Right atrium auricular region (tissue), 2 donors: ENCODE measurements around the gene TAS2R40. TPM values are rescaled to one million over a fixed set of nuclear protein-coding genes. Genes with fewer than 3 reads are reported as not detected.
"Not testable (repeated sequence)": the region's sequence is repeated elsewhere in the genome, so short reads cannot be mapped to it uniquely, and the experiment has no call there.

Experiments used
- DNase-seq: peaks from one replicate; pipeline ENCODE4 v3.0.0-alpha.2; 2019; ENCODE audit warnings: low spot score
- H3K27ac ChIP-seq, 2 donors: fragments of 200-600 bp; sonication (generic); 1 replicate in 1 of 2; 2 replicates in 1 of 2; pipeline ENCODE4 v1.5.1; 2016 to 2019
- H3K27me3 ChIP-seq, 2 donors: fragments of 200-600 bp; sonication (generic); one replicate each; pipeline versions ENCODE4 v1.5.1 to v1.6.0; 2017 to 2019
- H3K36me3 ChIP-seq: fragments of 200-600 bp; sonication (generic); one replicate; pipeline ENCODE4 v1.5.1; 2016
- H3K4me1 ChIP-seq, 2 donors: fragments of 200-600 bp; sonication (generic); one replicate each; pipeline versions ENCODE4 v1.5.1 to v1.6.0; 2017 to 2019
- H3K4me3 ChIP-seq, 2 donors: fragments of 200-600 bp; sonication (generic); 1 replicate in 1 of 2; 2 replicates in 1 of 2; pipeline ENCODE4 v1.5.1; 2017 to 2019; ENCODE audit warnings: mild to moderate bottlenecking in 1 of 2, moderate library complexity in 1 of 2
- H3K9me3 ChIP-seq, 2 donors: fragments of 200-600 bp; sonication (generic); one replicate each; pipeline ENCODE4 v1.5.1; 2019
- total RNA-seq, 2 donors: library from RNA; depleted of rRNA; stranded (reverse); fragments of >200 nt; gene quantifications; one replicate each; pipeline ENCODE4 v1.1.0, GENCODE V29; 2016
- TF ChIP-seq, protein P1 (sequence below), 2 donors: fragments of 200-600 bp; sonication (generic); IDR thresholded peaks; one replicate each; pipeline ENCODE4 v1.5.1; 2019; ENCODE audit warnings: antibody characterized with exemption in 2 of 2

The TAS2R40 gene
- not detected for total RNA-seq

DNA sequence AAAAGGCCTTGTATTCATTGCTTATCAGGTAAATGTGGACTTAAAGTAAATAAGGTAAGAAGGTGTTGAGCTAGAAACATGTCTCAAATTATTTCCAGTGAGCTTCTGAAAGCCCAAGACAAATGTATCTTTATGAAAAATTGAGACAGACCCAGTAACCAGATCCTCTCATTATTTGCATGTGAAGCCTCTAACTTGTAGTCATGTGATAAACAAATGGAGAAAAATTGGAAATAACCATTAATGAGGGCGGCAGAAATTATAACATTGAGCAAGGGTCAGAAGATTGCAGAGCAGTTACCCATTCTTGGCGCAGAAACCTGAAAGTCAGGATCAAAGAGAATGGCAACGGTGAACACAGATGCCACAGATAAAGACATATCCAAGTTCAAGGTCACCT lies at the start of gene TAS2R40:
Gene TAS2R40, plus strand, starts transcription at position 301 of the 400 bp plus-strand sequence. Its CDS starts 42 bp downstream, at position 343.
- no peak within 1 kb of the TSS for H3K27ac ChIP-seq

DNA sequence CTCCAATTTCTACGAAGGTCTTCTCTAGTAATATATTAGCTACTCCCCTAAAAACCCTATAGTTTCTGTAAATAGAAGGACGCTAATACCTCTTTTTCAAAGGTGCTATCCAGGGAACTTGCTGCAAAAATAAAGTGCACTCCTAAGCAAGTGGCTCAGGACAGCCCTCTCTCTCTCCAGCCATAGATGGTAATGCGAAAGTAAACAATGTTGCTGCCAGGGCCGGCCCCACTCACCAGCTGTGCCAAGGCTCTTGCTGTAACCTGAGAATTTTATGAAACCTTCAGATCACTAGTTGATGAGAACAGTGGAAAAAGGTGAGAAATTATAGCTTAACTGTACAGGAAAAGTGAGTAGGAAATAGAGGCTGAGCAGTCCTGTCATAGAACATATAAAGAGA lies 49.5 kb upstream of the TAS2R40 start:
- no peak for DNase-seq
- TF ChIP-seq, protein P1, sequence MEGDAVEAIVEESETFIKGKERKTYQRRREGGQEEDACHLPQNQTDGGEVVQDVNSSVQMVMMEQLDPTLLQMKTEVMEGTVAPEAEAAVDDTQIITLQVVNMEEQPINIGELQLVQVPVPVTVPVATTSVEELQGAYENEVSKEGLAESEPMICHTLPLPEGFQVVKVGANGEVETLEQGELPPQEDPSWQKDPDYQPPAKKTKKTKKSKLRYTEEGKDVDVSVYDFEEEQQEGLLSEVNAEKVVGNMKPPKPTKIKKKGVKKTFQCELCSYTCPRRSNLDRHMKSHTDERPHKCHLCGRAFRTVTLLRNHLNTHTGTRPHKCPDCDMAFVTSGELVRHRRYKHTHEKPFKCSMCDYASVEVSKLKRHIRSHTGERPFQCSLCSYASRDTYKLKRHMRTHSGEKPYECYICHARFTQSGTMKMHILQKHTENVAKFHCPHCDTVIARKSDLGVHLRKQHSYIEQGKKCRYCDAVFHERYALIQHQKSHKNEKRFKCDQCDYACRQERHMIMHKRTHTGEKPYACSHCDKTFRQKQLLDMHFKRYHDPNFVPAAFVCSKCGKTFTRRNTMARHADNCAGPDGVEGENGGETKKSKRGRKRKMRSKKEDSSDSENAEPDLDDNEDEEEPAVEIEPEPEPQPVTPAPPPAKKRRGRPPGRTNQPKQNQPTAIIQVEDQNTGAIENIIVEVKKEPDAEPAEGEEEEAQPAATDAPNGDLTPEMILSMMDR (IDR thresholded peaks at IDR 0.05) = no peak
- Histone ChIP-seq H3K36me3 (no peaks in the 10 kb centered on the region), H3K27me3 (no peaks in the 10 kb centered on the region), H3K27ac (no peak overlapping the region), H3K4me1 (no peaks in the 10 kb centered on the region), H3K9me3 (peaks cover 0 to 6% of the 10 kb centered on the region in 2 donors), H3K4me3 (no peak overlapping the region)

More for the DNA sequence above, at the start of gene TAS2R40:
- H3K36me3 ChIP-seq = no peaks in the 10 kb centered on the region
- DNase-seq = no peak
- H3K9me3 ChIP-seq = no peaks in the 10 kb centered on the region
- TF ChIP-seq, protein P1 (IDR thresholded peaks at IDR 0.05) = no peak
- no peak within 1 kb of the TSS for H3K4me3 ChIP-seq
- no peaks in the 10 kb centered on the region for H3K4me1 ChIP-seq
- no peaks in the 10 kb centered on the region for H3K27me3 ChIP-seq

DNA sequence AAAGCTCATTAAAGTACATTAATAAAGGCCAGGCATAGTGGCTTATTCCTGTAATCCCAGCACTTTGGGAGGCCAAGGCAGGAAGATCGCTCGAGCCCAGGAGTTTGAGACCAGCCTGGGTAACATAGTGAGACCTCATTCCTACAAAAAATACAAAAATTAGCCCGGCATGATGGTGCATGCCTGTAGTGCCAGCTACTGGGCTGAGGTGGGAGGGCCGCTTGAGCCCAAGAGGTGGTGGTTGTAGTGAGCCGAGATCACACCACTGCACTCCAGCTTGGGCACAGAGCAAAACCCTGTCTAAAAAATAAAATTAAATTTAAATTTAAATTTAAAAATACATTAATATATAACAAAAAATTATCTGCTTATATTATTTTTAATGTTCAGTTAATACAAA lies 45.7 kb upstream of the TAS2R40 start:
- H3K9me3 ChIP-seq = peaks cover 3 to 18% of the 10 kb centered on the region in 2 donors
- H3K27ac ChIP-seq = no peak overlapping the region
- no peak overlapping the region for H3K4me3 ChIP-seq
- no peak for DNase-seq
- H3K4me1 ChIP-seq = no peaks in the 10 kb centered on the region
- TF ChIP-seq, protein P1 (IDR thresholded peaks at IDR 0.05) = no peak
- no peaks in the 10 kb centered on the region for H3K36me3 ChIP-seq
- H3K27me3 ChIP-seq = no peaks in the 10 kb centered on the region

DNA sequence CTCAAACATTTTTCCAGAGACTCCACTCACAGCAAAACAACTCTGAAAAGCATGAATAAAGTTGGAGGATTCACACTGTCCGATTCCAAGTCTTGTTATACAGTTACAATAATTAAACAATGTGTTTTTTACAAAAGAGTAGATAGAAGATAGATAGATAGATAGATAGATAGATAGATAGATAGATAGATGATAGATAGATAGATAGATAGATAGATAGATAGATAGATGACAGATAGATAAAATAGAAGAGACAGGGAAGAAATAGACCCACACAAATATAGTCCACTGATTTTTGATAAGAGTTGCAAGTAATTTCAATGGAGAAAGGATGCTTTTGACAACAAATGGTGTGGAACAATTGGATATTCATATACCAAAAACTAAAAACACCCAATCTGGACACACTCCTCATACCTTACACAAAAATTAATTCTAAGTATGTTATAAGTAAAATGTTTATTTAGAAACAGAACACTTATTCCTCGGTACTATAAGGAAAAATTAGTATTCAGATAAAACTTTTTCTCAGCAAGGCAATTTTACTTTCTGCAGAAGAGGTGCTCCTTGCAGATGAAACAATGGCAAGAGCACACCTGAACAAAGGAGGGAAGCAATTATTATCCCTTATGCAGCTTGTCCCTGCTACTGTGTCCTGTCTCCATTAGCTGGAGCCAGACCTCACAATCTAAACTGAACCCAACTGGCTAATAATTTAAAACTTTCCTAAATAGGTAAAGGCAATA lies 44.3 kb upstream of the TAS2R40 start:
- TF ChIP-seq, protein P1 (IDR thresholded peaks at IDR 0.05) = no peak
- DNase-seq = no peak
- Histone ChIP-seq H3K27ac (no peak overlapping the region), H3K4me1 (no peaks in the 10 kb centered on the region), H3K27me3 (no peaks in the 10 kb centered on the region), H3K36me3 (no peaks in the 10 kb centered on the region), H3K9me3 (peaks cover 3 to 18% of the 10 kb centered on the region in 2 donors), H3K4me3 (no peak overlapping the region)

DNA sequence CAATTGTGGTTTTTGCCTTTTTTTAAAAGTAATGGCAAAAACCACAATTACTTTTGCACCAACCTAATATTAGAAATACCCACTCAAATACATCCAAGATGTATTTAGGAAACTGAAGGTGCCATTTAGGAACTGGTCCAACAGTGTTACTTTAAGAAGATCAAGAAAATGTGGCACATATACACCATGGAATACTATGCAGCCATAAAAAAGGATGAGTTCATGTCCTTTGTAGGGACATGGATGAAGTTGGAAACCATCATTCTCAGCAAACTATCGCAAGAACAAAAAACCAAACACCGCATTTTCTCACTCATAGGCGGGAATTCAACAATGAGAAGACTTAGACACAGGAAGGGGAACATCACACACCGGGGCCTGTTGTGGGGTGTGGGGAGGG lies 41.1 kb upstream of the TAS2R40 start:
- not testable (repeated sequence) for DNase-seq, H3K27ac ChIP-seq, H3K4me3 ChIP-seq, H3K4me1 ChIP-seq, H3K27me3 ChIP-seq, H3K36me3 ChIP-seq
- peaks cover 3 to 18% of the 10 kb centered on the region in 2 donors for H3K9me3 ChIP-seq

DNA sequence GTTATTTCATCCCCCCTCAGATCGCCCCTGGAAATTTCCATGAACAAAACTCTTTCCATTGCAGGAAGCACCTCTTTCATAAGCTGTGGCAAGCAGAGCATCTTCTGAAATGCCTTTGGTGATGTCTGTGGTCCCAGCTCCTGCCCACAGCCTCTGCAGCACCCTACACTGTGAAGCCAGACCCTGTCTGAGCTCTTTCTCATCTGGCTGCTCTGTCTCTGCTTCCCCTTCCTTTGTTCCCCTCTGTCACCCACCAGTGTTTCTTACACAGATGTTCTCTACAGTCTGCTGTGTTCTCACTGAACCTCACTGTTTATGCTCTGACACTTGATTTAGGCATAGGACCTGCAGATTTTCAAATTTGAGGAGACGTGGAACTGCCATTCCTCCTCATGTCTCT lies 40.5 kb upstream of the TAS2R40 start:
- H3K27me3 ChIP-seq = no peaks in the 10 kb centered on the region
- no peaks in the 10 kb centered on the region for H3K4me1 ChIP-seq
- H3K27ac ChIP-seq = no peak overlapping the region
- H3K4me3 ChIP-seq = no peak overlapping the region
- peaks cover 3 to 18% of the 10 kb centered on the region in 2 donors for H3K9me3 ChIP-seq
- DNase-seq = no peak
- no peaks in the 10 kb centered on the region for H3K36me3 ChIP-seq
- TF ChIP-seq, protein P1 (IDR thresholded peaks at IDR 0.05) = no peak
